NCI-H187 (cell line): ENCODE measurements around the gene FMNL2.

Source experiments
- DNase-seq, 2 experiments: peaks; one replicate each; lab custom pipeline; 2025; lab: John Stamatoyannopoulos, UW

Gene FMNL2

DNA sequence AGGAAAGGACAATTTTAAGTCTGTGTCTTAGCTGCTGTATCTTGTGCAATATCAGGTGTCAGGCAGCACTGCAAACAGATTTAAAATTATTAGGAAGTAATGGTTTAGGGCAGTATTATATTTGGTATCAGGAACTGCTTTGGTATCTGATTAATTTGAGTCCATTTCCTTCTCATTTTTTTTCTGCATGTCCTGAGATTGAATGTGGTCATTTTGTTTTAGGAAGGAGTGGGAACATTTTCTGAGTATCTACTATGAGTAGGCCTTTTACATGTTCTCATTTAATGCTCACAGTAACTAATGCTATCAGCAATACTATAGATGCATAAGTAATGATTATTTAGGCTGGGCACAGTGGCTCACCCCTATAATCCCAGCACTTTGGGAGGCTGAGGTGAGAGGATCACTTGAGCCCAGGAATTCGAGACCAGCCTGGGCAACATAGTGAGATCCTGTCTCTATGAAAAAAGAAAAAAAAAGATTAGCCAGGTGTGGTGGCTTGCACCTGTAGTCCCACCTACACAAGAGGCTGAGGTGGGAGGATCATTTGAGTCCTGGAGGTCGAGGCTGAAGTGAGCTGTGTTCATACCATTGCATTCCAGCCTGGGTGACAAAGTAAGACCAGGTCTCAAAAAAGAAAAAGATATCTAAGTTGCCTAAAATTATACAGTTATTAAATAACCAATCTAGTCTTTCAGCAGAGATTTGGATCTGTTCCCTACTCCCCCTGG, 4.7 kb downstream of the FMNL2 start:
- DNase-seq, result no peak

DNA sequence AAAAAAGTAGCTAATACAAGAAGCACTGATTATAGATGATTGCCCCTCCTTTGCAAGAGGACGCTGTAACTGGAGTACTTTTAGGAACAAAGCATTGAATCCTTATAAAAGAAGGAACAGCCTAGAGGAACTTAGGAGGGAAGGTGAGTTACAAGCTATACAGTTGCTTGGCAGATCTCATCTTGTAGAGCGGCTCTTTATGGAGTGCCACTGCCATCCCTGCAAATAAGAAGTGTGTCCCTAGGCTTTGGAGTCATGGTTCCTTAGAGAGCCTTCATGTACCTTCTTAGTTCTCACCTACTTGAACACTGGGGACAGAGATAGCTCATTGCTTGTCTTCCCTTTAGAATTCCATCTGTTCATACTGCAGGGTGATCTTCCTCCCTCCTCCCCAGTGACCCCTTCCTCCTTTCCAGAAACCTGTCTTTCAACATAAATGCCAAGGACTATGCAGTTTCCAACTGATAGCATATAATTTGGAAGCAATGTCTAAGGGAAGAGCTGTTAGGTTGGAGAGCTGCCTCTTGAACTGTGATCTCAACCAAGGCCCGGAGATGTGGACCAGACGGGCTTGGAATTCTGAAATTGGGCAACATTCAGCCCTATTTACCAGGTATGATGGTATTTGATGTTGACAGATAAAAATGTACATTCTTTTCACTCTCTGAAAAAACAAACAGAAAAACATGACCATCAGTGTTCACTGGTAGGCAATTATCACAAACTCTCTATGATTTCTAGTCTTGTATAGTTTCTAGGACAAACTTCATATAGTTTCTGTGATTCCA, 7.5 kb downstream of the FMNL2 start:
- no peak for DNase-seq

DNA sequence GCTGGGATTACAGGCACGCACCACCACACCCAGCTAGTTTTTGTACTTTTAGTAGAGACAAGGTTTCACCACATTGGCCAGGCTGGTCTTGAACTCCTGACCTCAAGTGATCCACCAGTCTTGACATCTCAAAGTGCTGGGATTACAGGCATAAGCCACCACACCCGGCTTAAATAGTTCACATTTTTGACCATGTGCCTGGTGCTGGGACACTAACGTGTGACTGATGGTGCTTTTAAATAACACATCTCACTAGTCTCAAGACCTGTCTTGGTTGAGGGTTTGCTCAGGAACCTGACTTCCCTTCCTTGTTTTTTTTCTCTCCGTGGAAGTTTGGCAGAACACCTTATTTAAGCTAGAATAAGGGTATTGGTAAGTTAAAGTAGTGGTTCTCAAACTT, 8.5 kb downstream of the FMNL2 start:
- DNase-seq, result no peak

DNA sequence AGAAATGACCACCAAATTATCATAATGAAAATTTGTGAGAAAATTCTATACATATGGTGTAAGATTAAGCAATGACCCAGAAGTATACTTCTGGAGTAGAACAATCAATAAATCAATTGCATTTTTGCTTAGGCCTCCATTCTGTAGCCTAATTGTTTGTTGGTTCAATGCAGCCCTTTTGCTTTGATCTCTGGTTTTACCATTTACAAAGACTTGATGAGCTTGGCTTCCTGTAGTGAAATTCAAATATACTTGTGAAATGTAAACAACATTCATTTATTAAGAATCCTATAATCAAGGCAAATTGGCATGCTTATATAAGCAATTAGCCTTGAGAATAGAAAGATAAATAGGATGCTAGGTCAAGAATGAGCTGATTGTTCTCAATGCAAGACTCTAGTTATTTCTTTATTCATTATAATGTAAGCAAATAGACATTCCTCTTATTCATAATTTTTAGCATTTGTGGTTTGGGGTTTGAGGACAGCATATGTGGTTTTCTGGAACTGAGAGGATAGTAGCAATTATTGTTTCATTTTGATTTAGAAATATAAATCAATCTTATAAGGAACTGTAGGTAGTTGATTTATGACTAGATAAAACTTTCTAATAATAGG, 9.7 kb downstream of the FMNL2 start:
- DNase-seq, result no peak

DNA sequence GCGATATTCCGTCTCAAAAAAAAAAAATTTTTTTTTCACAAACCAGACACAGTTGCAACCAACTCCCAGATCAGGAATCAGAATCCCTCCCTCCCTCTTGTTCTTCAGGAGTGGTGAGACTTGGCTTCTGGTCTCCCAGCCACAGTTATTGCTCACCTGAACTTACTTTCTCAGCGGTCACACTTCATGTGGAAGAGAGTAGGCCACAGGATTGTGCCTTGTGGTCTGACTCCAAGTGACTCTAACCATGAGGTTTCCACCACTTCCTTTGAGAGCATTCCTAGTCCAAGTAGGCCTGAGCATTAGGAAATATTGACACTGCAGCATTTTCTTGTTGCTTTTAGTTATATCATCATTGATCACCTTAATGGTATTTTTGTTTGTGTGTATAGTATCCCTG, 12.1 kb downstream of the FMNL2 start:
- no peak for DNase-seq

DNA sequence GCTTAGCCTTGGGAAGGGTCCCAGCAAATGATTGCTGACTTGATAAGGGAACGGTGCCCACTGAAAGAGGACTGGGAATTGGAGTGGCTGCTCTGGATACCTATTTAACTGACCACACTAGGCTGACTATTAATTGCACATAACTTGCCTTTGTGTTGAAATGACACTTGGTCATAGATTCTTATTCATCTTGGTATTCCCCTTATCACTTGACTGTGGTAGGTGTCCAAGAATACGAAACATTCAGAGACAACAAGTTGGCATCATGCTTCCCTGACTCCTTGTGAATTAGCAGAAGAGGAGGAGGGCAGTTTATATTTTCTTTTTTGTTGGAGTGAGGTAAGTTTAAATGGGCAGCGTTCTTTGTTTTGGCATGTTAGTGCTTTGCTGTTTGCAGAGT, 13.4 kb downstream of the FMNL2 start:
- DNase-seq, result no peak

DNA sequence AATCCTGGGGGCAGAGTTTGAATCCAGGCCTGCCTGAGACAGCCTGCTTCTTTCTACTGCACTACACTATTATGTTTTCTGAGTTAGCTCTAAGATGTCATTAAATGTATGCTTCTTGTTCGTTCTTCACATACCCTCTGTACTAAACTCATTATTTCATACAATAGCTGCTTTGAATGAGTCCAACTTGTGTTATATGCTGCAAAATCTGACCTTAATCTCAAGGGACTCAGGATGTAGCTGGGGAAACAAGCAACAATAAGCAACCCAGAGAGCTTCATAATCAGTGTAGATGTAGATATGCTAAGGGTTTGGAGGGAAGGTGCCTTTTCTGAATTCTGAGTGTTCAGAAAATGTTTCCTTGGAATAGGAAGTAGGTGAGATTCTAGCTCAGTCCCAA, 14.4 kb downstream of the FMNL2 start:
- no peak for DNase-seq

DNA sequence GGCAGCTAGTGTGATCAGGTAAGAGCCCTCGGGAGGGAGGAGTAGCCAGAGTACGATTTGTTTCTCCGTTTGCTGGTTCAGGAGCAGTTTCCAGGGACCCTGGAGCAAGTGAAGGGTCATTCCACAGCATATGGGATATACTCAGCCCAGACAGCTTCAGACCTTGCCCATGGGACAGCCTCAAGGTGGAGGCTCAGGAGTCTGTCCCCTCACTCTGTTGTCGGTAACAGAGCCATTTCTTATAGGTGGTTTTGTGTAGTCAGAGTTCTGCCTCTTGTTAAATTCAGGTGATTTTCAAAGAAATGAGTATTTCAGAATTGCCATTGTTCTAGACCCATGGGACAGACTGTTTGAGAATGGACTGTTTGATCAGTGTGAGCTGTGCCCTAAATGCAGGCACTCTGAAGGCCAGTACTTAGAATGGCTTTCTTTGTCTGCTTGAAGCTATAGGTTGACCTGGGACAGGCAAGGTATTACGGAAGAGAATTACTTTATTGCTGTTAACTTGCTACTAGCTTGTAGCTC, 15.2 kb downstream of the FMNL2 start:
- no peak for DNase-seq

DNA sequence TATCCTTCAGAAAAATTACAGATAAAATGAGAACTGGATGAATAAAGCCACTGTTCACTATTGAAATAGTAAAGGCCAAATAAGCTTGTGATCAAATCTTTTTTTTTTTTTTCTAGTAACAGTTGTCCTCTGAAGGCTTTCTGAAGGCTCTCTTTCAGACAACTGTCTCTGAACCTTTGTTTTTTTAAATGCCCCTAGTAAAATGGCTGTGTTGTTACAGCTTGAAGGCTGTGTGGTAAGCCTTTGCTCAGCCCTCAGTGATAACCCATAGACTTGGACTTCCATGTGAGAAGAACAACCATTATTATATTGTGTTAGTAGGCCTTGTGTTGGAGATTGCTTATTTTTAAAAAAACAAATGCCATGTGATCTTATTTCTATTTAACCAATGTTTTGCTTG, 17.6 kb downstream of the FMNL2 start:
- DNase-seq, result no peak

DNA sequence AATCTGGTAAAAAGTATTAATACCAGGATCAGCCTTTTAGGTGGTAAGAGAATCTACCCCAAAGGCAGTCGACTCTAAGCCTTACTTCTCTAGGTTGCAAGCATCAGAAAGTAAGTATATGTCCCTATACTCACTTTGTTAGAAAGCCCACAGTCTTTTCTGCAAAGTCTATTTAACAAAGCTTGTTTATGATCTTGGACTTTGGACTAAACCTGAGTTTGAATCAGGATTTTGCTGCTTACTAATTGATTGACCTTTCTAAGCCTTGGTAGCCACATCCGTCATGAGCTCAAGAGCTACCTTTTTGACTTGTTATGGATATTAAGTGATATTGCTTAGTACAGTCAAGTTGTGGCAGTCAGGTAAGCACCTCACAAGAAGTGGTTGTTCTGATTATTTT, 18.4 kb downstream of the FMNL2 start:
- DNase-seq, result no peak

DNA sequence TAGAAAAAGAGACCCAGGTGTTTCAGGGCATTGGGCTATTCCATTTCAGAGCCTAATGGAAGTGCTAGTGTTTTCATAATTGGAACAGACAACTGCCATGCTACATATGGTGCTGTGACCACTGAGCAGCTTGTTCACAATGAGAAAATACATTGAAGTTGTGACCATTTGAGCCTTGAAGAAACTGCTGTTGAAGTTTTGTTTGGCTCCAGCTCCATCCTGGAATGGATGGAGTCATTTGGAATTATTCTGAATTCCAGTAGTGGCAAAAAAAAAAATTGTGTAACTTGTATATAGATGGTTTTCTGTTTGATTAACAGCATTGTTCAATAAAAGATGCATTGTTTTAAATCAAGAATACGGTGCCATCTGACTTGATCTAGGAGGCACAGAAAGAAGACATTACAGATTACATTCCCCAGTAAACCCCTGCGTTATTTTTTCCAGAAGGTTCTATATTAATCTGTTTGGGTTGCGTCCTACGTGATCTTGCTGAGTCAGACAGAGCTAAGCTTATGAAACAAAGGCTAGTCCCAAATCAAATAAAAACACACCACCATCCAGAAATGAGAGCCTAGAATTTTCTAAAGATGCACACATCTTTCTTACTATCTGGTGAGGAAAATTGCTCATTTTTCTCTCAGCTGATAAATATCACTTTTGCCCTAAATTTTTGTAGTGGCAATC, 19.2 kb downstream of the FMNL2 start:
- no peak for DNase-seq

DNA sequence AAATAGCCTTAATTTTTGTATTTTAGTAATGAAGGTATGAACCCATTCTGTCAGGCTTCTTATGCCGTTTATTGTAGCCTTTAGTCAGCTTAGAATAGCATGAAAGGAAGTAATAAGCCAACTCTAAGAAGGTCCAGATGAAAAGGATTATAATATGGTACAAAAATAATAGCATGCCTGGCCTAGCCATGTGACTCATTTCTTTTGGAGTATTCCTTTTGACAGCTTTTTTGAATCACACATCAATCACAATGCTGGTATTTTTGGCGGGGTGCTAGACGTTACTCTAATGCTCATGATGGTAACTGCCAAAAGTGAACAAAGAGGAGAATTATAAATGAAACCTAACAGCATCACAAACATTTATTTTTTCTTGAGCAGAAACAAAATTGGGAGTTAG, 19.9 kb downstream of the FMNL2 start:
- DNase-seq, result no peak

DNA sequence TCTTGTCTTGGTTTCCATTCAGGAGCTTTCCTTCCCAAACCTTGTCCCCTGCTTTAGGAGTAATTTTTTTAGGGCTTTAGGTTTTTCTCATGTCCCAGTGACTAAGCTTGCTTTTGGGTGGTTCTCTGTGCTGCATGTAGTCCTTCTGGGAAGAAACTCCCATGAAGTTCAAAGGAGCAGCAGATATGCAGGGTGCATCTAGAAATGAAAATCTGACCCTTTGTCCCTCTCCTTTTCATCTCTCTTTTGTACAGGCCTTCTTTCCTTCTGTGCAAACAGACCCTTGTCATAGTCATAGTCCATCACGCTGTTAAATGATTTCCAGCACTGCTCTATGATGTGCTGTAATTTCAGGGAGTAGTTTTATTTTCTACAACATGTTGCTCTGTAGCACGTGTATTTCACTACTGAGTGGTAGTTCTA, 20.4 kb downstream of the FMNL2 start:
- DNase-seq, result no peak

DNA sequence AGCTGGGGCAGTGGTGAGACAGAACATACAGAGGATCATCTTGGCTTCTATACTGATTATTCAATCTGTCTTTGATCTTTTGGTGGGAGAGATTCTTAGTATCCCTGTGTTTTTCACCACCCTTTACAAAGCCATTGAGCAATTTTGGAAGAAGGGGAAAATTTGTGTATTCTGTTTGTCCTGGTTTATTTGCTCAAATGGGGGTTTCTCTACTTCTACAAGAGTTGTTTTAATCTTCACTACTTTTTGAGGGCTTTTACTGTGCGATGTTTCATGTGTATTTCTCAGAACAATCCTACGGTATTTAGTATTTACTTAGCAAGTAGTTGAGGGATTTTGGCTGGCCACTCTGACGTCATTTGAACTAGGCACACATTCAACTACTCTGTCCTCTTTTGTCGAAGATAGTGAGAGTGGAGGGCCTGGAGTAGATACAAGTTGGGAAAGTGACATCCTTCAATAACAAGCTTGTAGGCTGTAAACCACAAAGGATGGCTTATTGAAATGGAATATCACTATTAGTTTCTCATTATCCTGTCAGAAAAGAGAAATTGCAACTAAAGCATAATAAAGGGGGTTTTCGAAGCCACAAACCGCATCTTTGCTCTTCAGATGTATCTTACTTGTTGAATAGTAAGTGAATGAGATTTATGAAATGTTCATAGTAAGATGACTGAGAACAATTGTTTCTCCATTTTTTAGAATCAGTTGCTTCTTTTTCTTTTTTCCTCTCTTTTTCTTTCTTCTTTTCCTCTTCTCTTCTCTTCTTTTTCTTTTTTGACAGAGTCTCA, 24.8 kb downstream of the FMNL2 start:
- DNase-seq, result no peak

DNA sequence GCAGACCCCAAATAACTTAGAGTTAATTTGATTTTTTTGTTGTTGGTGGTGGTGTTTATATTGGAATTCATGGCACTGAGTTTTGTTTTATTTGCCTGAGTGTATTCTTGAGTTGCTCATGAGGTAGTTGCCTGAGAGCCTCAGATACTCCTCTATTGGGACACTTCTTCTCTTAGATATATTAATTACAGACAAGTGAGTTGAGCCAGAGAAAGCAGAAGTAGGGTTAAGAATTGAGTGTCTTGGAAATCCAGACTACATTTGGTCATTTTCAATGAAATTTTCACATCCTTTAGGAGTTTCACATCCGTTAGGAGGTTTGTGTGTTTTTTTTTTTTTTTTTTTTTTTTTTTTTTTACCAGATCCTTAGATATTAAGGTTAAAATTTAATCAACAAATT, 29.0 kb downstream of the FMNL2 start:
- no peak for DNase-seq

DNA sequence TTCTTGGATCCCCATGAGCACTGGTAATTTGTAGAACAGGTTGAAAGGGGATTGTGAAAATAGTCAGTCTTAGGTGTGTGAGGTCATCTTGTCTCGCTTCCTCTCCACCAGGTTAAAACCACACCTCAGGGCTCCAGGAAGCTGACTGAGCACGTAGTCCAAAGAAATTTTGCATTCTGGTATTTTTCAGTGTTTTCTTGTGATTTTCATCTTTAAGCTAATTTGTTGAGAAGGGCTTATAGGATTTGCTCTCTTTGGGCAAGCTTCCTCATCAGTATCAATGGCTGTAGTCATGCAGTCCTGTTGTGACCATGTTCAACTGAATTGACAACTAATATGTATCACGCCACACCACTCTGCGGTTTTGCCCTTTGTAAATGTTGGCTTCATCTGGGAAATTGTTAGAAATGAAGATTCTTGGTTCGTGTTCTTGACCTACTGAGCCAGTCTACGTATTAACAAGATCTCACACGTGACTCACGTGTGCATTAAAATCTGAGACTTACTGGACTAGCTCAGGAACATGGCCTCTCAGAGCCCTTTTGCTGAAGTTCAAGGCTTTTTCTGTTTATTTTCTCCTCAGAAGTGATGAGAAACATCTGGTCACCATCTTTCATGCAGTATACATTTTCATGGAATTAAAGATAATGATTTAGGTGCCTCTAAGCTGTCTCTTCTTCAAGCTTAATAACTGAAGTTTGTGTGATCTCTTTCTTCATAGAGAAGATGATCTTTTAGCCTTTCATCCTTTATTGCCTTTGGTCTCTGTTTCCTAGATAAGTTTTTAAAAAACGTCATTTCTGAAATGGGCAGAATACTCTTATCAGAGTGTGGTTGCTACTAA, 32.8 kb downstream of the FMNL2 start:
- no peak for DNase-seq

DNA sequence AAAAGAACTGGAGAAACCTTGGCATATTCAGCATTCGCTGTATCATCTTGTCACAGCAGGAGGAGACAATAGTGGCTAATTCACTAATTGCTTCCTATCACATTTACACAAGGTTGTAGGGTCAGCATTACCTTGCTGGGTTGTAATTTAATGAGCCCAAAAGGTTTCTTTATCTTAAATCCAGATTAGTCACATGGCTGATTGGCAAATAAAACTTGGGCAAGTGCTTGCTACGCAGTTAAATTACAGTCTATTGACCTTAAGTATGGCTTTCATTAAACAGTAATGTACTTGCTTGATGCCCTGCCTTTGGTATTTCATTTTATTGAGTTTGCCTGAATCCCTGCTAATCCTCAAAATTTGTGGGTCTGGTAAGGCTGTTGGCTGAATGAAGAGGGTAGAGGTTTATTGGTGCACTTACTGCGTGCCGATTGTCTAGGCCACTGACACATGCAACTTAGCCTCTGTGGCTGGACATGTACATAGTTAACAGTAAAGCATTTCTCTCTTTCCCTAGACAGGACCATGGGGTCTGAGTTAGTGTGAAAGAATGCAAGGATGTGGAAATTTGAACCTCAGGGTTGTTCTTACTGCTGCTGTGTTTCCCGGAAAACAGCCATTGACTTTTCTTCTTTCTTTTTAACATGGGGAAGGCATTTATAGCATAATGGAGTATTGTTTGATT, 34.3 kb downstream of the FMNL2 start:
- DNase-seq, result no peak

DNA sequence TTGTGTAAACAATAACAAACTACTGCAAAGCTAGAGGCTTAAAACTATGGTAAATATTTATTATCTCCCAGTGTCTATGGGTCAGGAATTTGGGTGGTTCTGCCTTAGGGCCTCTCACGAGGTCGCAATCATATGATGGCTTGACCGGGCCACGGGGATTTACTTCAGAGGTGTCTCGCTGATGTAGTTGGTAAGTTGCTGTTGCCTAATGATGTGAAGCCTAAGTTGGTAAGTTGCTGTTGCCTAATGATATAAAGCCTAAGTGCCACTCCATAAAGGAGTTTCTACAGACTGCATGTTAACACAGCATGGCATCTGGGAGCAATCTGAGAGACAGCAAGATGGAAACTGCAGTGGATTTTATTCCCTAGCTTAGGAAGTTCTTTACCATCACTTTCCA, 35.8 kb downstream of the FMNL2 start:
- DNase-seq, result no peak

DNA sequence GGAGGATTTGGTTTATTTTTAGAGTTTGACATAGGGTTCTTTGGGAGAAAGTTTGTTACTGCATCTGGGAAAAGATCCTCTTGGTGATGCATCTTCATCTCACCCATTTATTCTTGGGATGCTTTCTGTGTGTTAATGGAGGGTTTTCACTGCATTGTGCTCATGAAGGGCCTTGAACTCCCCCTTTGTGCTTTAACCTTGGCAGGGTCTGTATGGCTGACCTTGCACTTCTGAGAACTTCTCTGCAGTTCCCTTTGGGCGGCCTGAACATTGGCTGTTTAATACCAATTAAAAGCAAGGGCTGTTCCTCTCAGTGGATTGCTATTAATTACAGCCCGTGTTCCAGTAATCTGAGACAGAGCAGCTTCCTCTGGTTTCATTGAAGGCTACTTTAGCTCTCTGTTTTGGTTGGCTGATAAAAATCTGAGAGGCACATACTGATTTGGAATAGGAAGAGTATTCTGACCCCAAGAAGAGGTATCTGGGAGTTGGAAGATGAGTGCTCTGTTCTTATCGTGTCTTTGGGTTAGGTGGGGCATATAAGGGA, 37.5 kb downstream of the FMNL2 start:
- DNase-seq, result no peak

DNA sequence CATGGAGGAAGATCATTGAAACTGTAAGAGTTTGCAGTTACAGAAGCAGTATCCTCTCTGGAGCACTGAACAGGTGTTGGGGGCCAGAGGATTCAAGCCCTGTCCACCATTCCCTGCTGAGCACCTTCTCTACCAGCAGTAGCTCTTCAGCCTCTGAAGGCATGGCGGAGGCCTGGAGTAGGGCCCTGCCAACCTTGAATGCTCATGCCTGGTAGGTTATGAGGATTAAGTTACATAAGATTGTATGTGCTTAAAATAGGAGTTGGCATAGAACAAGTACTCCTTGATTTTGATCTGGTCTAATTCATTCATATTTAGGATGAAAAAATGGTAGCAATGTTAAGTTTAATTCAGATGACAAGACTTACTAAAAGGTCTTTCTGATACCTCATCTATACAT, 40.2 kb downstream of the FMNL2 start:
- DNase-seq, result no peak
